BE2C (cell line): Measurements from ENCODE around the gene MMP3. TPM values are rescaled to one million over a fixed set of nuclear protein-coding genes. Genes with fewer than 3 reads are reported as not detected.

ENCODE experiments used
- DNase-seq: peaks from one replicate; pipeline ENCODE4 v3.0.0-alpha.2; 2020
- H3K27me3 ChIP-seq: fragments of 250-450 bp; sonication (Bioruptor Pico); 2 replicates; pipeline ENCODE4 v1.5.1; 2020; ENCODE audit warnings: mild to moderate bottlenecking
- H3K36me3 ChIP-seq: fragments of 250-450 bp; sonication (Bioruptor Pico); 2 replicates; pipeline ENCODE4 v1.5.1; 2020; ENCODE audit warnings: mild to moderate bottlenecking
- H3K4me1 ChIP-seq: fragments of 250-450 bp; sonication (Bioruptor Pico); 2 replicates; pipeline ENCODE4 v1.5.1; 2020
- H3K4me3 ChIP-seq: 2 replicates; pipeline ENCODE4 v1.5.1; 2011; ENCODE audit warnings: low read depth, low read length
- H3K9me3 ChIP-seq: fragments of 250-450 bp; sonication (Bioruptor Pico); 2 replicates; pipeline ENCODE4 v1.5.1; 2020
- polyA plus RNA-seq: library from polyadenylated mRNA; unstranded; fragments of >200 nt; gene quantifications from one replicate; pipeline ENCODE4 v1.2.1, GENCODE V29; 2012; ENCODE audit warnings: low read depth, missing spikeins; ENCODE audit not compliant: insufficient read length, insufficient read depth
- TF ChIP-seq, protein P1 (sequence below): IDR thresholded peaks from 2 replicates; pipeline ENCODE4 v1.5.1; 2012; ENCODE audit warnings: mild to moderate bottlenecking, low read depth, low read length

Gene MMP3
- polyA plus RNA-seq = not detected

DNA sequence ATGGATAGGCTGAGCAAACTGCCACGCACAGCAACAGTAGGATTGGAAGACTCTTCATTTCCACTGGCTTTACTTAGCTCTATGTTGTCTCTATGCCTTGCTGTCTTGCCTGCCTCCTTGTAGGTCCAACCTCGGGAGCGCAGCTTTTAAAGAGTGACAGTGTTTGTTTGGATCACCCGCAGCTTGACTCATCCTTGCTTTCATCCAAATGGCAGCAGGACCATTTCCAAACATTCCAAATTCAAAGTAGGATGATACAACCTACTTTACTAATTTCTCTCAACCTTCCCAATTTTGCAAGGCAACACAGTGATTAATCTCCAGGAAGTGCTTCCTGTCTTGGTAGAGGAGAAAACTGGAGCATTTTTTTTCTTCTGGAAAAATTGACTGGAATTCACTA, at the start of gene MMP3:
TSS of gene MMP3 (minus strand) at position 121 of the 400 bp plus-strand sequence. CDS start at position 58, 63 bp downstream.
- Histone ChIP-seq H3K4me3 (no peak within 1 kb of the TSS), H3K36me3 (no peaks in the 10 kb centered on the region), H3K4me1 (no peaks in the 10 kb centered on the region), H3K27me3 (no peaks in the 10 kb centered on the region), H3K9me3 (no peaks in the 10 kb centered on the region)
- DNase-seq = no peak
- TF ChIP-seq, protein P1, sequence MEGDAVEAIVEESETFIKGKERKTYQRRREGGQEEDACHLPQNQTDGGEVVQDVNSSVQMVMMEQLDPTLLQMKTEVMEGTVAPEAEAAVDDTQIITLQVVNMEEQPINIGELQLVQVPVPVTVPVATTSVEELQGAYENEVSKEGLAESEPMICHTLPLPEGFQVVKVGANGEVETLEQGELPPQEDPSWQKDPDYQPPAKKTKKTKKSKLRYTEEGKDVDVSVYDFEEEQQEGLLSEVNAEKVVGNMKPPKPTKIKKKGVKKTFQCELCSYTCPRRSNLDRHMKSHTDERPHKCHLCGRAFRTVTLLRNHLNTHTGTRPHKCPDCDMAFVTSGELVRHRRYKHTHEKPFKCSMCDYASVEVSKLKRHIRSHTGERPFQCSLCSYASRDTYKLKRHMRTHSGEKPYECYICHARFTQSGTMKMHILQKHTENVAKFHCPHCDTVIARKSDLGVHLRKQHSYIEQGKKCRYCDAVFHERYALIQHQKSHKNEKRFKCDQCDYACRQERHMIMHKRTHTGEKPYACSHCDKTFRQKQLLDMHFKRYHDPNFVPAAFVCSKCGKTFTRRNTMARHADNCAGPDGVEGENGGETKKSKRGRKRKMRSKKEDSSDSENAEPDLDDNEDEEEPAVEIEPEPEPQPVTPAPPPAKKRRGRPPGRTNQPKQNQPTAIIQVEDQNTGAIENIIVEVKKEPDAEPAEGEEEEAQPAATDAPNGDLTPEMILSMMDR = no peak

DNA sequence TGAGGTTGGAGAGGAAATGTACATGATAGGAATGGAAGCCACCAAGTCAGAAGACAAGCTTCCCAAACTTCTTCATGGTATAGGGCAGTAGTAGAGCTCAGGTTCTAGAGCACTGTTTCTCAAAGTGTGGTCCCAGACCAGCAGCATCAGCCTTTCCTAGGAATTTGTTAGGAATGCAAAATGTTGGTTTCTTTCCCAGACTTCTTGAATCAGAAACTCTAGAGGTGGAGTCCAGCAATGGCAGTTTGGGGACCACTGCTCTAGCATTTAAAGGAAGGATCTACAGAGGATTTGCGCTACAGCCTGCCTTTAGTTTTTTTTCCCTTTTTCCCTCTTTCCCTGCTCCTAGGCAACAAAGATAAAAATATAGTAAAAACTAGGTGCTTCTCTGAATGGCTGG, 48.3 kb upstream of the MMP3 start:
- Histone ChIP-seq H3K27me3 (peaks cover 6% of the 10 kb centered on the region; the same call in 1 of the 2 replicates), H3K9me3 (no peaks in the 10 kb centered on the region), H3K36me3 (no peaks in the 10 kb centered on the region), H3K4me1 (no peaks in the 10 kb centered on the region), H3K4me3 (no peak overlapping the region)
- TF ChIP-seq, protein P1 = no peak
- no peak for DNase-seq

DNA sequence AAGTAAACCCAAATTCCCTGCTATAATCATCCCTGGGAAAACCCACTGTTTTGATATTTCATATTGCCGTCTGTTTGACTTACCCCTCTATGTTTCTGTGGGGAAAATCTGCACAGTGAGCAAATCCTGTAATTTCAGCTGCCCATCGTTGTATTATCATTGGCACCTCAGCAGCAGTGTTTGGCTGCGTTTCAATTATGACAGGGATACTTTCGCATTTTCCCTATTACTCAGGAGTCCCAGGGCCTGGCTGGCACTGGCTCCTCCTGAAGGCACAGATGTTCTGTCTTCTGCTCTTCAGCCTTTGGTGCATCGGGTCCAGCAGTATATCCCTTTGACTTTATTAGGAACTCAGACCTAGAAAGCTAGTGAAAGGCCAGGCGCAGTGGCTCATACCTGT, 43.6 kb upstream of the MMP3 start:
- H3K36me3 ChIP-seq = no peaks in the 10 kb centered on the region
- H3K4me3 ChIP-seq = no peak overlapping the region
- H3K9me3 ChIP-seq = no peaks in the 10 kb centered on the region
- peaks cover 6% of the 10 kb centered on the region; the same call in 1 of the 2 replicates for H3K27me3 ChIP-seq
- no peak for DNase-seq
- H3K4me1 ChIP-seq = no peaks in the 10 kb centered on the region
- TF ChIP-seq, protein P1 = no peak

DNA sequence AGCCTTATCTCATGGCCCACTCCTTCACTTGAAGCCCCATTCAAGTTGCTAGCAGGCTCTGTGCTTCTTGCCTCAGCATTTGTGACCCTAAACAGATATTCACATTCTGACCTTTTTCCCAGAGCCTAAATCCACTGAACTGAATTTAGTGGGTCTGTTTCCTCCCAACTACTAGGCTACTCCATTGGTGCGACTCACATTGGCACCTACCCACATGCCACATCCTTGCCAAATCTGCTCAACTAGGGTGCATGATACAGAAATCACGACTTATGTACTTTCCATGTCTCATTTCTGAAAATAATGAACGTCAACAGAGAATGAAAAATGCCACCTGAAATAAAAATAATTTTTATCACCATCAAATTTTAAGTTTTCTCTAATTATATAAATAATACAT, 39.7 kb upstream of the MMP3 start:
- Histone ChIP-seq H3K36me3 (no peaks in the 10 kb centered on the region), H3K4me3 (no peak overlapping the region), H3K27me3 (no peaks in the 10 kb centered on the region), H3K4me1 (no peaks in the 10 kb centered on the region), H3K9me3 (no peaks in the 10 kb centered on the region)
- no peak for DNase-seq
- TF ChIP-seq, protein P1 = no peak

DNA sequence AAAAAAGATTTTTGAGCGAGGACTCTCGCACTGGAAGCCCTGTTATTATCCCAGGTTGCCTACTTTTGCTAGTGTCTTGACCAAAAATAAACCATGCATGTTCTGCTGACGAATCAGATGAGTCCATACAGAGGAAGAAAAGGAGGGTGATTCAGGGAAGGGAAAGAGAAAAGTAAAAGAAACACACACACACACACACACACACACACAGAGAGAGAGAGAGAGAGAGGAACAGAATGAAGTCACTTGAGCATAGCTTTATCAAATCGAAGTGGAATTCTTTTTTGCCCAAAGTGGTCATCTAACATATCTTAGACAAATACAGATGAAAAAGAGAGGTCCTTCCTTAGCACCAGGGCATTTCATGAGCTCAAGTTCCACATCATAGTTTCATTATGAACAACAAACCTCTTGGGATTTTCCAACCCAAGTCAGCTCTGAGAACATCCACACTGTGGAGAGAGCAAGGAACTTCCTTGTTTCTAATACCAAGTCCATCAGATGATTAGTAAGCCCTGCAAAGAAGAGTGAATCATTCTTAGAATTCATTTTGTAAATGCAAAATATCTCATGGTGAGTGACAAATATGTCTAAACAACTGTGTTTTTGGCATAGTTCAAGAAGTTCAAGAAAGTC, 39.1 kb upstream of the MMP3 start:
- Histone ChIP-seq H3K27me3 (no peaks in the 10 kb centered on the region), H3K4me3 (no peak overlapping the region), H3K36me3 (no peaks in the 10 kb centered on the region), H3K9me3 (no peaks in the 10 kb centered on the region), H3K4me1 (no peaks in the 10 kb centered on the region)
- no peak for DNase-seq
- TF ChIP-seq, protein P1 = no peak

DNA sequence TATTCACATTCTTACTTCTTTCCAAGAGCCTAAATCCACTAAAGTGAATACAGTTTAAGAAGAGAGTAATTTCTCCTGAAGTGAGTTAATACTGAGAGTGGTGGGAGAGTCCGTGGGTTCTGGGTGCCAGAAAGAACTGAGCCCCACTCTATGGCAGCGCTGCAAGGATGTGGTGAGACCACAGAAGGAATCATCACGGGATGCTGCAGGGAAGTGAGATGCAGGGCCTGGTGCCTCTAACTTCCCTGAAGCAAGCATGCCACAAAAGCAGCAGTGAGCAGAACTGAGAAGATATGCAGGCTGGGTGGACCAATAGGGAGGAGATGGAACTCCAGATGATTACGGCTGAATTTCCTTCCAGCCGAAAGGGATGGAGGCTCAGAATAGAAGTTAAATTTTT, 36.4 kb upstream of the MMP3 start:
- no peak overlapping the region for H3K4me3 ChIP-seq
- TF ChIP-seq, protein P1 = no peak
- no peak for DNase-seq
- no peaks in the 10 kb centered on the region for H3K9me3 ChIP-seq
- H3K27me3 ChIP-seq = 0 out of 2 replicates have a peak, but pooled peaks cover 3% of the 10 kb centered on the region
- H3K4me1 ChIP-seq = no peaks in the 10 kb centered on the region
- no peaks in the 10 kb centered on the region for H3K36me3 ChIP-seq
